DND-41 (cell line): ENCODE measurements around the gene WDR7.

Experiments
- ATAC-seq: fragments of 200-7000 bp; cut with Tn5 transposase; 3 replicates; pipeline ENCODE4 v1.9.1; 2021; ENCODE audit warnings: low read depth; ENCODE audit not compliant: insufficient read depth
- DNase-seq: peaks from one replicate; pipeline ENCODE4 v3.0.0-alpha.2; 2020
- H2AFZ ChIP-seq: 2 replicates; pipeline ENCODE4 v1.6.0; 2012; ENCODE audit warnings: low read depth, low read length
- H3K27ac ChIP-seq: 2 replicates; pipeline ENCODE4 v1.5.1; 2012; ENCODE audit warnings: low read length, inconsistent platforms
- H3K27me3 ChIP-seq: fragments of 200-600 bp; sonication (generic); 2 replicates; pipeline ENCODE4 v1.6.0; 2012; ENCODE audit warnings: low read length, mild to moderate bottlenecking, inconsistent platforms; ENCODE audit not compliant: insufficient read depth, poor library complexity
- H3K36me3 ChIP-seq: 2 replicates; pipeline ENCODE4 v1.5.1; 2012; ENCODE audit warnings: low read length, inconsistent platforms; ENCODE audit not compliant: insufficient read depth
- H3K4me1 ChIP-seq: 2 replicates; pipeline ENCODE4 v1.5.1; 2012; ENCODE audit warnings: mild to moderate bottlenecking, low read length; ENCODE audit not compliant: insufficient read depth
- H3K4me2 ChIP-seq: 2 replicates; pipeline ENCODE4 v1.6.0; 2012; ENCODE audit warnings: mild to moderate bottlenecking, moderate library complexity, low read length, inconsistent platforms; ENCODE audit not compliant: insufficient read depth
- H3K4me3 ChIP-seq, 2 experiments: fragments of 200-600 bp in 1 of 2; shearing (Covaris generic) in 1 of 2; 2 replicates each; pipeline ENCODE4 v1.5.1; 2012 to 2016; ENCODE audit warnings: inconsistent platforms in 2 of 2, low read length in 2 of 2, mild to moderate bottlenecking in 2 of 2, low read depth in 1 of 2, moderate library complexity in 1 of 2
- H3K79me2 ChIP-seq: 2 replicates; pipeline ENCODE4 v1.6.0; 2012; ENCODE audit warnings: low read length, inconsistent platforms; ENCODE audit not compliant: insufficient read depth
- H3K9ac ChIP-seq: 2 replicates; pipeline ENCODE4 v1.6.0; 2012; ENCODE audit warnings: low read depth, mild to moderate bottlenecking, inconsistent platforms, low read length, moderate library complexity
- H3K9me3 ChIP-seq: 2 replicates; pipeline ENCODE4 v1.5.1; 2012; ENCODE audit warnings: low read length, moderate library complexity, mild to moderate bottlenecking, inconsistent platforms; ENCODE audit not compliant: insufficient read depth, severe bottlenecking
- H4K20me1 ChIP-seq: 2 replicates; pipeline ENCODE4 v1.6.0; 2012; ENCODE audit warnings: low read length; ENCODE audit not compliant: insufficient read depth
- CTCF ChIP-seq: IDR thresholded peaks from 2 replicates; pipeline ENCODE4 v1.5.1; 2012; ENCODE audit warnings: borderline replicate concordance, low read length, moderate library complexity, mild to moderate bottlenecking; ENCODE audit not compliant: poor library complexity, severe bottlenecking; ENCODE audit errors: extremely low read depth
- EZH2 ChIP-seq: IDR thresholded peaks from 3 replicates; pipeline ENCODE4 v1.6.1; 2012; ENCODE audit warnings: borderline replicate concordance, low read depth, mild to moderate bottlenecking, moderate library complexity, low read length, inconsistent platforms; ENCODE audit not compliant: severe bottlenecking

WDR7 gene

GRCh38 chr18:57015451-57015850 lies 364.3 kb downstream of the WDR7 start:
- Histone ChIP-seq H2AFZ (no peak overlapping the region), H4K20me1 (no peaks in the 10 kb centered on the region), H3K27ac (no peak overlapping the region), H3K27me3 (no peaks in the 10 kb centered on the region), H3K4me2 (no peak overlapping the region), H3K4me3 (no peak overlapping the region), H3K9ac (no peak overlapping the region), H3K9me3 (no peaks in the 10 kb centered on the region), H3K79me2 (no peaks in the 10 kb centered on the region), H3K4me1 (no peaks in the 10 kb centered on the region), H3K36me3 (no peaks in the 10 kb centered on the region)
- TF ChIP-seq EZH2 (no peak), CTCF (no peak)
- ATAC-seq (no peak), DNase-seq (no peak)

GRCh38 chr18:57018845-57019244 lies 367.7 kb downstream of the WDR7 start:
- H3K27me3 ChIP-seq, result no peaks in the 10 kb centered on the region
- H3K27ac ChIP-seq, result no peak overlapping the region
- no peaks in the 10 kb centered on the region for H3K79me2 ChIP-seq
- H3K9ac ChIP-seq, result no peak overlapping the region
- no peaks in the 10 kb centered on the region for H3K4me1 ChIP-seq
- no peaks in the 10 kb centered on the region for H4K20me1 ChIP-seq
- DNase-seq (no peak), ATAC-seq (no peak)
- no peak overlapping the region for H3K4me3 ChIP-seq
- no peak overlapping the region for H2AFZ ChIP-seq
- H3K36me3 ChIP-seq, result peaks cover 4% of the 10 kb centered on the region; the same call in 1 of the 2 replicates
- no peak overlapping the region for H3K4me2 ChIP-seq
- TF ChIP-seq CTCF, result no peak
- no peak for TF ChIP-seq EZH2
- no peaks in the 10 kb centered on the region for H3K9me3 ChIP-seq

GRCh38 chr18:57022716-57023115 lies 371.6 kb downstream of the WDR7 start:
- Histone ChIP-seq H3K9ac (no peak overlapping the region), H3K9me3 (no peaks in the 10 kb centered on the region), H3K27ac (no peak overlapping the region), H3K36me3 (peaks cover 12% of the 10 kb centered on the region), H3K27me3 (no peaks in the 10 kb centered on the region), H3K4me3 (no peak overlapping the region), H2AFZ (no peak overlapping the region), H3K79me2 (no peaks in the 10 kb centered on the region), H3K4me2 (no peak overlapping the region), H4K20me1 (no peaks in the 10 kb centered on the region), H3K4me1 (no peaks in the 10 kb centered on the region)
- ATAC-seq (no peak), DNase-seq (no peak)
- TF ChIP-seq CTCF (no peak), EZH2 (no peak)
